Left ventricle myocardium inferior (tissue), 1 donor: Measurements from ENCODE around the gene MAP3K21. TPM values are rescaled to one million over a fixed set of nuclear protein-coding genes. Genes with fewer than 3 reads are reported as not detected.

Source experiments
- DNase-seq: peaks from one replicate; pipeline ENCODE4 v3.0.0-alpha.2; 2020
- H3K27ac ChIP-seq: fragments of 200-600 bp; replicated peaks from 2 replicates; pipeline ENCODE4 v1.8.0; 2021
- H3K27me3 ChIP-seq: fragments of 200-600 bp; 2 replicates; pipeline ENCODE4 v1.8.0; 2021; ENCODE audit warnings: low read depth
- H3K36me3 ChIP-seq: fragments of 200-600 bp; 2 replicates; pipeline ENCODE4 v1.8.0; 2021
- H3K4me1 ChIP-seq: fragments of 200-600 bp; 2 replicates; pipeline ENCODE4 v1.8.0; 2021
- H3K4me3 ChIP-seq: fragments of 200-600 bp; 2 replicates; pipeline ENCODE4 v1.8.0; 2021; ENCODE audit warnings: mild to moderate bottlenecking, moderate library complexity
- H3K9me3 ChIP-seq: fragments of 200-600 bp; replicated peaks from 2 replicates; pipeline ENCODE4 v1.8.0; 2021
- intact Hi-C: fragments of 100-400 bp; cut with micrococcal nuclease; formaldehyde crosslinking; loops from one replicate; pipeline ENCODE4 v1.11.0; 2022
- total RNA-seq: library from RNA; stranded (reverse); fragmentation: NEBNext Ultra II Directional; extraction: Animal tissue kit (Norgen Biotek cat#: 25700); gene quantifications from one replicate; pipeline ENCODE4 v1.2.1, GENCODE V29; 2021
- TF ChIP-seq, protein P1 (sequence below): fragments of 200-600 bp; IDR thresholded peaks from 2 replicates; pipeline ENCODE4 v1.8.0; 2021; ENCODE audit warnings: antibody characterized with exemption, mild to moderate bottlenecking, borderline replicate concordance
- donor health status: DM: no; HTN: yes; CAD: no; lungs with severe emphysema.

Gene MAP3K21
- total RNA-seq, 1 donor from 2014 or later = 0.41 TPM

DNA sequence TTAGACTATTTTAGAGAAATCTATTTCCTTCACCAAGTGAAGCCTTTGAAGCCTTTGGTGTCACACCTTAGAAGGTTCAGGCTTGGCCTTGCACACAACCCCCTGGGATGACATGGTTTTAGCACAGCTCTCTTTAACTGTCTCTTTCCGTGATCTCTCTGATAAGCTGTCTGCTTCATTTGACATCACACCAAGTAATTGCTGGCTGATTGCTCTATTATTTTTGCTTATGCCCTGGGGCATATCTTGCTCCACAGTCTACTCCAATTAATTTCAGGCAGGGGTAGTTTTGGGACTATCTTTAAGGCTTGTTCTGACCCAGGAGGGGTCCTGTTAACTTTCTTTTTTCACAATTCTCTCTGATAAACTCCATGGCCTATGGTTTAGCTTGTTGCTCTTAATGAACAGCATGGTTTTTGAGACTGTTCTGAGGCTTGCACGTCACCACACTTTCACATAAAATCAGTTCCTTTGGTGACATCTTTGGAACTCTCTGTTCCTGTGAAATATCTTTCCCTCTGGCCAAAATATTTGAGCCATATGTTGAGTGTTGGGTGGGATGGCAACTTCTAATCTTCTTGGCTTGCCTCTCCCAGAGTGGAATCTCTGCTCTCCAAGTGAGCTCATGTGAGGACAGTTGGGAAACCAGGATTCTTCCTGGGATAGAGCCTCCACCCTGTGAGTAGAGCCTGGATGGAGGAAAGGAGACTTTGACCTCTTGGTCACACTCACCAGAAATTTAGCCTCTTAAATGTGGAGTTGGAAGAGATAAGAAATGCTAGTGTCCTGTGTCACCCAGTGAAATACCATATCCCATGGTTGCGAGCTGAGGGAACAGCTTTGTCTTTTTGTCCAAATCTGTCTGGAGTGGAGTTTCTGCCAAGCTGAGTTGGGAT, 63.6 kb downstream of the MAP3K21 start:
- intact Hi-C loops = no loop called here
- no peak overlapping the region for H3K4me3 ChIP-seq
- peaks cover 17% of the 10 kb centered on the region for H3K9me3 ChIP-seq
- H3K27me3 ChIP-seq = peaks cover 34% of the 10 kb centered on the region
- no peaks in the 10 kb centered on the region for H3K36me3 ChIP-seq
- H3K4me1 ChIP-seq = peaks cover 11% of the 10 kb centered on the region
- no peak for DNase-seq
- TF ChIP-seq, protein P1, sequence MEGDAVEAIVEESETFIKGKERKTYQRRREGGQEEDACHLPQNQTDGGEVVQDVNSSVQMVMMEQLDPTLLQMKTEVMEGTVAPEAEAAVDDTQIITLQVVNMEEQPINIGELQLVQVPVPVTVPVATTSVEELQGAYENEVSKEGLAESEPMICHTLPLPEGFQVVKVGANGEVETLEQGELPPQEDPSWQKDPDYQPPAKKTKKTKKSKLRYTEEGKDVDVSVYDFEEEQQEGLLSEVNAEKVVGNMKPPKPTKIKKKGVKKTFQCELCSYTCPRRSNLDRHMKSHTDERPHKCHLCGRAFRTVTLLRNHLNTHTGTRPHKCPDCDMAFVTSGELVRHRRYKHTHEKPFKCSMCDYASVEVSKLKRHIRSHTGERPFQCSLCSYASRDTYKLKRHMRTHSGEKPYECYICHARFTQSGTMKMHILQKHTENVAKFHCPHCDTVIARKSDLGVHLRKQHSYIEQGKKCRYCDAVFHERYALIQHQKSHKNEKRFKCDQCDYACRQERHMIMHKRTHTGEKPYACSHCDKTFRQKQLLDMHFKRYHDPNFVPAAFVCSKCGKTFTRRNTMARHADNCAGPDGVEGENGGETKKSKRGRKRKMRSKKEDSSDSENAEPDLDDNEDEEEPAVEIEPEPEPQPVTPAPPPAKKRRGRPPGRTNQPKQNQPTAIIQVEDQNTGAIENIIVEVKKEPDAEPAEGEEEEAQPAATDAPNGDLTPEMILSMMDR = no peak
- H3K27ac ChIP-seq = no peak overlapping the region

DNA sequence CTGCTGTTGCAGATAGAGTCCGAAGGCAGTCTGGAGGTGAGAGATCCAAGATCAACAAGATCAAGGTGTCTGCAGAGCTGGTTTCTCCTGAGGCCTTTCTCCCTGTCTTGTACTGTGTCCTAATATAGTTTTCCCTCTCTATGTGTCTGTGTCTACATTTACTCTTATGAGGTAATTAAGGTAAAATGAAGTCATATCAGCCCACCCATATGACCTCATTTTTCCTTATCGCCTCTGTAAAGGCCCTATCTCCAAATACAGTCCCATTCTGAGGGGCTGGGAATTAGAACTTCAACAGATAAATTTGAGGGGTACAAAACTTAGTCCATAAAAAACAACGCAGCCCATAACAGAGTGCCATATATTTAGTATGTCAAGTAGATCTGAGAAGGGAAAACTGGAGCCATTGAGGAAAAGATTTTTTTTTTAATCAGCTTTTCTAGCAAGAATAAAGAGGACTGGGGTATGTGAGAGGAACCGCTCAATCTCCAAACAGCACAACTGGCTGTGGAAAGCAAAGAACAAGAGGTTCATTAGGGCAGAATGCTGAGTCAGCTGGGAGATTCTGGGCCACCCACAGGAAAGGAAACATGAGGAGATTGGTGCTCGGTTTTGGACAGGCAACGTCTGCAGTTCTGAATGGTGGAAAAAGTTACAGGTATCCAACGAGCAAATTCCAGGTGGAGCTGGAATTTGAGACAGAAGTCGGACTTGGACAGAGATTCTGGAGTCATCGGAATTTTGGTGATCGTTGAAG, 65.7 kb downstream of the MAP3K21 start:
- no peak for DNase-seq
- Histone ChIP-seq H3K4me1 (peaks cover 11% of the 10 kb centered on the region), H3K27ac (no peak overlapping the region), H3K9me3 (peaks cover 8% of the 10 kb centered on the region), H3K4me3 (no peak overlapping the region), H3K36me3 (no peaks in the 10 kb centered on the region), H3K27me3 (peaks cover 51% of the 10 kb centered on the region)
- intact Hi-C loops = no loop called here
- TF ChIP-seq, protein P1 = no peak

DNA sequence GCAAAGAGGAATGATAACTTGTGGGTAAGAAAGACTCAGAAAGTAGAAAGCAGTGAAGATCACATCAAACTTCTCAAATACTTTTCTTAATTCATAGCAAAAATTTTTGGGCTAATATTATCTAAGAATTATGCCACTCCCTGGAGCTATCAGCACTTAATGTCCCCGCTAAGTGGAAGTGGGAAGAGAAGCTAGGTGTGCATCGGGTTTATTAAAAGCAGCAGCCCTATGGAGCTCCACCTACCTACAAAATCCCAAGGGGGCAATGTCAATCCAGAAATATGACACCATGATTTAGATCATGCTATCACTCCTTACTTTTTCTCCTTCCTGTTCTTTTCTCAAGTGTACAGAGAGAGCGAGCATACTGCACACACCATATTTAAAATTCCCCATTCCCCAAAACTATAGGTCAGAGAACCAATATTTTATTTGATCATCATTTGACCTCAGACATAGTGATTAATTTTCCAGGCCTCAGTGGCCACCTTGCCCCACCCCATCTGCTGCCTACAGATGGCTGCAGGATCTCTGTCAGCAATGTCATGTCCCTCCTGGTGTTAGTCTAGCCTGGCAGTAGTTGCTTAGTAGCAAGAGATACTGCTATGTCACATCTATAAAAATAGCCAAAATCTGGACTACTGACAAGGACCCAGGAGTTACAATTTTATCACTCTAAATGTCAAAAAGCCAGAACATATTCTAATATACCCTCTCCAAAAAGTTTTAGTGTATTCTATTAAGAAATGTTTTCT, 66.6 kb downstream of the MAP3K21 start:
- no peaks in the 10 kb centered on the region for H3K36me3 ChIP-seq
- H3K4me1 ChIP-seq = peaks cover 11% of the 10 kb centered on the region
- peaks cover 55% of the 10 kb centered on the region for H3K27me3 ChIP-seq
- no peak overlapping the region for H3K4me3 ChIP-seq
- TF ChIP-seq, protein P1 = no peak
- H3K27ac ChIP-seq = no peak overlapping the region
- intact Hi-C loops = no loop called here
- no peak for DNase-seq
- H3K9me3 ChIP-seq = peaks cover under 1% of the 10 kb centered on the region

DNA sequence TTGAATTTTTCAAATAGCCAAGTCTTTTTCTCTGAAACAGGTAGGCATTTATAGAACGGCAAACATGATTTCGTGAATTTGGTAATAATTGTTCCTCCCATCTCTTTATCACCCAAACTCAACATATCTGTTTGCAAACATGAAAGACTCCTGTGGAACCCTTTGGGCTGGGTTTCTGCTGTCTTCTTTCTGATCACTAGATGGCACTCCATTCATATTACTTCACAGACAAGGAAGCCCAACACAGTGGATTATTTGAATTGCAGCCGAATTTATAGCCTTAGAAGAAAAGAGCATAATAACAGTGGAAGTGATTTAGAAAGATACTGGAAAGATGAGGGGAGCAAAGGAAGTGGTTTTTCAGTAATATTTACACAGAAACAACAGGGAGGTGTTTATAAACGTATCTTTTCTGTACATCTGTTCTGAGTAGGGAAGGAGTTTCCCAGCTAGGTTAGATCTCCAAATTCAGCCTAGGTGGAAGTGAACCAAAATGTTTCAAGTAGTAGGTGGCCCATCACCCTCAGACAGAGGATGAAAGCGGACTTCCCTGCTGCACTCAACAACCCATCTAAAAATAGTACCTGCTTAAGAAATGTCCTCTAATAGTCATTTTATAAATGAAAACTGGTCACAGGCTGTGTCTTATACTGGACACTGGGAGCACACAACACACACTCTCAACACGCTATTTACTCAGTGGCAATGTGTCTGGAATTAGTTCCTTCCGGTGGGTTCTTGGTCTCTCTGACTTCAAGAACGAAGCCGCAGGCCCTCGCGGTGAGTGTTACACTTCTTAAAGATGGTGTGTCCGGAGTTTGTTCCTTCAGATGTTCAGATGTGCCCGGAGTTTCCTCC, 67.6 kb downstream of the MAP3K21 start:
- no peak for DNase-seq
- intact Hi-C loops = no loop called here
- TF ChIP-seq, protein P1 = peak; percentile 74
- Histone ChIP-seq H3K4me1 (peaks cover 11% of the 10 kb centered on the region), H3K9me3 (no peaks in the 10 kb centered on the region), H3K4me3 (no peak overlapping the region), H3K36me3 (no peaks in the 10 kb centered on the region), H3K27ac (no peak overlapping the region), H3K27me3 (peaks cover 54% of the 10 kb centered on the region)
